Right ventricle myocardium superior (tissue), 1 donor: ENCODE data around the gene CD109. TPM values are rescaled to one million over a fixed set of nuclear protein-coding genes. Genes with fewer than 3 reads are reported as not detected.

Source experiments
- total RNA-seq: library from RNA; stranded (reverse); fragmentation: NEBNext Ultra II Directional; extraction: Animal tissue kit (Norgen Biotek cat#: 25700); gene quantifications from one replicate; pipeline ENCODE4 v1.2.1, GENCODE V29; 2021
- donor health status: DM: no; HTN: yes; CAD: no; lungs with severe emphysema.

The CD109 gene
- total RNA-seq, 1 donor from 2014 or later: 6.7 TPM

Other genes starting within 250 kb of the CD109 start
- gene CGAS, start 243.9 kb upstream of the CD109 start, total RNA-seq: 0.81 TPM
- 24.9 TPM for gene MTO1, start 234.5 kb upstream of the CD109 start, total RNA-seq
- 1,362 TPM for gene EEF1A1, start 175.2 kb upstream of the CD109 start, total RNA-seq
- 4.1 TPM for gene SLC17A5, start 42.2 kb upstream of the CD109 start, total RNA-seq